UCSD-AML1 (cell line): Measurements from ENCODE around the gene PM20D1.
A peak's percentile ranks its signal among the peaks of the same experiment; 100 is the strongest.

Experiments
- DNase-seq: peaks from one replicate; lab custom pipeline; 2025; ENCODE audit not compliant: unreplicated experiment; lab: John Stamatoyannopoulos, UW

PM20D1 gene

DNA sequence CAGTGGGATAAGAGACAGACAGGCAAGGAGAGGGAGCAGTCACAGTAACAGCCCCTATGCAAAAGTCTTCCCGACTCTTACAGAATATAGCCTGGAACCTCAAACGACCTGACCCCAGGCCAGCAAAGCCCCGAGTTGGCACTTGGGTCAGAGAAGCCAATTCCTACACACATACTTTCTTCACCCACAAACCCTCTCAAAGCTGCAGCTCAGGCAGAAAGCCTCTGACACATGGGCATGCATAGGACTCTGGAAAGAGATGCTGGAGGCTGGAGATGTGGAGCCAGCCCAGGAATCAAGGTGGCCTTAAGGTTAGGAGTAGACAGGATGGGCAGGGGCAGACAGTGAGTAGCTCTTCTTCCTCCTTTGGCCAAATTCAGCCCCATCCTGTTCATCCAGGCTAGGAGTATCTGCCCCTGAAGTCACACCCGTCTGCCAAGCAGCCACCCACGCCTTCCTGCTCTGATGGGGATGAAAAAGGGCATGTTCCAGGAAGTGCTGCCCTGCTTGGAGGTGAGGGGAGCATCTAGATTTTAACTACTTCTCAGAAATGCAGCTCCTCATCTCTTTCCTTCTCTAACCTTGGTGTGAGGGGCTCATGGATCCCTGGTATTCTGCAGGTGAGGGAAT is 44.7 kb downstream of the PM20D1 start:
- DNase-seq, result no peak

- no peak for DNase-seq
Measured at GRCh38 chr1:205804605-205805004, 45.3 kb downstream of the PM20D1 start.

DNA sequence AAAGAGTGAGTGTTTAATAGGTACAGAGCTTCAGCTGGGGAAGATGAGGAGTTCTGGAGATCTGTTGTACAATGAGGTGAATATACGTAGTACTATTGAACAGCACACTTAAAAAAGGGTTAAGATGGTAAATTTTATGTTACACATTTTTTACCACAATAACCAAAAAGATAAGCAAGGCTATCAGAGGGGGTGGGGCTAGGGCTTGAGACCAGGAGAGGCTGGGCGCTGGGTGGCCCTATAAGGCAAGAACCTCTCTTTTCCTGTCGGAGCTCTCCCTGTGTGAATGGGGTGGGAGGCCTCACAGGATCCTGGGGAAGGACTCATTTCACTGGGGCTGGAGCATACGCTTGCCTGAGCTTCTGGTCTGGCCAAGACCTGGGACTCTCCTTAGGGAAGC is 45.9 kb downstream of the PM20D1 start:
- DNase-seq, result no peak

GRCh38 chr1:205802060-205802459 is 47.9 kb downstream of the PM20D1 start:
- no peak for DNase-seq

- no peak for DNase-seq
Measured at GRCh38 chr1:205800981-205801703, 48.8 kb downstream of the PM20D1 start.

GRCh38 chr1:205800427-205800826 is 49.5 kb downstream of the PM20D1 start:
- no peak for DNase-seq

- no peak for DNase-seq
Measured at GRCh38 chr1:205798577-205798976, 51.4 kb downstream of the PM20D1 start.

DNA sequence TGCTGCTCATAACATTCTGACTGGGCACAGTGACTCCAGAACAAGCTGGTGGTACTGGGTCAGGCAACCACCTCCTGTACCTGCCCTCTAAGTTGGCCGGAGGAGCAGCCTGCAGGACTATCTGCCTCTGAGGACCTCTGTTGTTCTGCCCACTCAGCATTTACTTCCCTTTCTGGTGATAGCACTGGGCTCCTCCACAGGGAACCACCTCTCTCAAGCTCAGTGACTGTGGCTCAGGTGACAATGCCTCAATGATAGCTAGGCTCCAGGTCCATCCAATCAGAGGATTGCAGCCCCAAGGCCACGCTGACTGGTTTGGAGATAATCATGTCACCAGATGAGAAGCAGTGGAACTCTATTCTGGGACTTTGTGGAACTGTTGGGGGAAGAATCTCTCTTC is 52.8 kb downstream of the PM20D1 start:
- no peak for DNase-seq

- DNase-seq, result no peak
Measured at GRCh38 chr1:205794011-205794730, 55.8 kb downstream of the PM20D1 start.

- no peak for DNase-seq
Measured at GRCh38 chr1:205792961-205793673, 56.8 kb downstream of the PM20D1 start.

- DNase-seq, result no peak
Measured at GRCh38 chr1:205792481-205792881, 57.5 kb downstream of the PM20D1 start.

DNA sequence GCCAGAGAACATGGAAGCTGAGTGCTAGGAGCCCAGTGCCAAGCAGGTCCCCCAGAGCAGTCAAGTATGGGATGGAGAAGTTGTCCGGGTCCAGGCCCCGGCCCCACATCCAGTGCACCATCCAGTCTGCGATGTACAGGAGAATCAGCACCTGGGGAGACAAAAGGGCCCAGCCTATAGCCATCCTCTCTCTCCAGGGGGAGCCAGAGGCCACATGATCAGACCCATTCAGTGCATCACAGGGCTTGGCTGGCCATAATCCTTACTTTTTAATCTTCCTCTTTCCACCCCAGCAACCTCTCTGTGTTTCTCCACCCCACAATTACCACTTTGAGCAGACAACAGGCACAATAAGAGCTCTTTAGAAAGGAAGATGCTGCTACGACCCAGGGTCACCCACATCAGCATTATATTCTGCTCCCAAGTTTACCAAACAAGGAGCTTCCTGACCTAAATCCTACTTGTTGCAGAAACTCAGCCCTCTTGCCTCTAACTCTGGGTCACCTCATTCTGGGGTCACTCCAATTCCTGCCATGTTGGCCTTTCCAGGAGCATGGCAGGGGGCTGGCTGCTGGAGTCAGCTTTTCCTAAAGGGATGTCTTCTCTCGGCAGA is 58.3 kb downstream of the PM20D1 start:
- peak; percentile 57 for DNase-seq

DNA sequence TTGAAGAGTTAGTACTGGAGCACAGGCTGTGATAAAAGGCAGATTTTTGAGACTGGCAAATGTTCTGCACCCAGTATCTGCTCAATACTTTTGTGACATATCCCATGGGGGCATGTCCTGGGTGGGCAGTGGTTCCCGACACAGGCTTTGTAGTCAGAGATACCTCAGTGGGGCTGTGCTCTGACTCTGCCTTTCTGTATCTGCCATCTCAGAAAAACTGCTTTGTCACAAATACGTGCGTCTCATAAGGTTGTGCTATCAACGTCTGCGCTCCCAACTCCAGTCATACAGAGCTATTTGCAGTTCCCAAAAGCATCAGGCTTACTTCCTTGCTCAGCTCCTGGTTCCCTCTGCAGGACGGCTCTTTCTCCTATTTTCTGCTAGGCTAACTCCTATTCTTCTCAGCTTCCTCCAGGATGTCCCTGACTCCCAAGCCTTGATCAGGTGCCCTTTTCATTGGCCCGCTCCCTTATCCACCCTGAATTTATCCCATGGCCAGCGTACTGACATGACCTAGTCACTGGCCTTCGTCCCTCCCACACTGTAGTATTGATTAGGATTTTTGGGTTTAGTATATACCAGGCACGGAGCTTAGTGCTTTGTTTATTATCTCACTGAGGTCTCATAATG is 62.5 kb downstream of the PM20D1 start:
- DNase-seq, result no peak

DNA sequence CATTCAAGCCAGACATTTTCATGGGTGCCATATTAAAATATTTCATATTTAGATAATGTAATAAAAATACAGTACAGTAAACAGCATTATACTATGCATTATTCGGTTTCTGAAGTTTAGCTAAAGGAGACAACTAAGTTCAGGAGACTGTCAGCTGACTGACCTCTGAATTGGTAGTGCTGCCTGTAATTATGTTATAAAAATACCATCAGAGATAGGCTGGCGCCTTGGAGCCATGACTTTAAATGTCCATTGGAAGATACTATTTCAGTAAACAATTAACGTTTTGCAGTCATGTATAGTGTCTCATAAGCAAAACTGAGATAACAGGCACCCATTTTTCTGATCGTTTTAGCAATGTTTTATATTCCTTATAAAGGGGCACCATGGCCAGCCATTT is 63.3 kb downstream of the PM20D1 start:
- DNase-seq, result no peak

GRCh38 chr1:205785446-205785845 is 64.5 kb downstream of the PM20D1 start:
- DNase-seq, result no peak

DNA sequence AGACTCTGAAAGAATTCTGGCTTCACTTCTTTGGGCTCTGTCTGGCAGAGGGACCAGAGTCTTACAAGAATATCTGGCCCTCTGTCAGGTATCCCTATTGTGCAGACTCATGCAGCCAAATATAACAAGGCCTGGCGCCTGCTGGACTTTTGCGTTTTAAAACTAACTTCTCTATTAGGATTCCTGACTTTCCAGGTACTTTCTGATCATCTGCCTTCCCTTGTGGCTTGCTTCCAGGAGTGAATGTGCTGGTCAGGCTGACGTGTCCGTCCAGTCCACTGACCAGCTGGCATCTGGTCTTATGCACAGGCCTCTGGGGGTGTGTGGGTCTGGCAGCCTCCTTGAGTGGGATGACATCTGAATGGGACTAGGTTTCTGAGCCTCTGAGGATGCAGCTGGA is 66.0 kb downstream of the PM20D1 start:
- no peak for DNase-seq

DNA sequence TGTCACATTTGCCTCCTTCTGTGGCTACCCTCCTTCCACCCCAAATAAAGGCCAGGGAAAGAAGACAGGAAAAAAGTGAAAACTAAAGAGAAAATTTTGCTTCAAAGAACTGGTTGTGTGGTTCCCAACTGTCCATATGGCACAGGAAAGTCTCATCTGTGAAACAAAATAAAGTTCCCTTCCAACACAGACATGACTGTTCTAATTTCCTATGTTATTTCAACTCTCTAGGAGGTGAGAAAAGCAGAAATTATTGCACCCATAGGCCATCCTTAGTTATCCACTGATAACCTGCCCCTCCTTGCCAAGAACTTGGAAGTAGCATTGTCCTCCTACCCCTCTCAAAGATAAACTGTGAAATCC is 66.5 kb downstream of the PM20D1 start:
- DNase-seq, result no peak

- no peak for DNase-seq
Measured at GRCh38 chr1:205782627-205783432, 67.1 kb downstream of the PM20D1 start.

DNA sequence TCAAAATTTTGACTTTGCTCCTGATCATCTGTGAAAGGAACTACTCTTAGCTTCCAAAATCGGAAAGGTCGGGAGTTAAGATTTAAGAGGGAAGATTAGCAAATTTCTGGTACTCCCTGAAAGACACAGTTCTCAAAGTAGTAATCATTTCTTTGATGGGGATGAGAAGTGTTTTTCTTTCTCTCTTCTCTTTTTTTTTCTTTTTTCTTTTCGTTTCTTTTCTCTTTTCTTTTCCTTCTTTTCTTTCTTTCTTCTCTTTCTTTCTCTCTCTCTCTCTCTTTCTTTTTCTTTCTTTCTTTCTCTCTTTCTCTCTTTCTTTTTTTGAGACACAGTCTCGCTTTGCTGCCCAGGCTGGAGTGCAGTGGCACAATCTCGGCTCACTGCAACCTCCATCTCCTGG is 69.6 kb downstream of the PM20D1 start:
- no peak for DNase-seq
